Left colon (tissue), 2 donors: ENCODE measurements around the gene TMEM72. TPM values are rescaled to one million over a fixed set of nuclear protein-coding genes. Genes with fewer than 3 reads are reported as not detected.

Experiments used
- ATAC-seq: fragments of 200-7000 bp; cut with Tn5 transposase; one replicate; pipeline ENCODE4 v1.9.1; 2020; ENCODE audit warnings: mild to moderate bottlenecking, moderate library complexity
- DNase-seq, 2 donors: peaks; one replicate each; pipeline ENCODE4 v3.0.0-alpha.2; 2020
- intact Hi-C, 2 donors: fragments of 100-400 bp; cut with DNase I in 1 of 2; cut with micrococcal nuclease in 1 of 2; formaldehyde crosslinking; loops; one replicate each; pipeline versions ENCODE4 v1.11.2 to v1.14.0; 2022; cut with DNase I, micrococcal nuclease
- total RNA-seq, 2 donors: library from RNA; stranded (reverse); fragmentation: NEBNext Ultra II Directional; extraction: Animal tissue kit (Norgen Biotek cat#: 25700); gene quantifications; one replicate each; pipeline ENCODE4 v1.2.1, GENCODE V29; 2021
- donor health status: DM: no; HTN: no; CAD: no.
- donor health status: DM: yes; HTN: yes; CAD: no.

Gene TMEM72
- total RNA-seq, 2 donors from 2014 or later, result 25.0 to 33.1 TPM

DNA sequence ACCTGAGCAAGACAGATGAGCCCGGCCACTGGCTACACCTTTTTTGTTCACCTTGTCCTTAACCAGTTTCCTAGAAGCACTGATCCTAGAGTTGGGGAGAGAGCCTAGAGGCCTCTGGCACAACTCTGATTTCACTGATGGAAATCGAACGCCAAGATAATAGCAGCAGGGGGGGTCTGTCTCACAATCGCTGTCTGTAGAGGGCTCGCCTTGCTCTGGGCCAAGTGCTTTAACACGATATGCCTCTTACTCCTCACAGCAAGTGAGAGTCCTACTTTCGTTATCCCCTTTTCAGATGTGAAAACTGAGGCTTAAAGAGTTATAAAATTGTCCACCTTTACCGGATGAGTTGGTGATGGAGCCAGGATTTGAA is 48.9 kb downstream of the TMEM72 start:
- peak; percentile 1 for ATAC-seq
- DNase-seq, result no peak
- intact Hi-C loops, result no loop called here

DNA sequence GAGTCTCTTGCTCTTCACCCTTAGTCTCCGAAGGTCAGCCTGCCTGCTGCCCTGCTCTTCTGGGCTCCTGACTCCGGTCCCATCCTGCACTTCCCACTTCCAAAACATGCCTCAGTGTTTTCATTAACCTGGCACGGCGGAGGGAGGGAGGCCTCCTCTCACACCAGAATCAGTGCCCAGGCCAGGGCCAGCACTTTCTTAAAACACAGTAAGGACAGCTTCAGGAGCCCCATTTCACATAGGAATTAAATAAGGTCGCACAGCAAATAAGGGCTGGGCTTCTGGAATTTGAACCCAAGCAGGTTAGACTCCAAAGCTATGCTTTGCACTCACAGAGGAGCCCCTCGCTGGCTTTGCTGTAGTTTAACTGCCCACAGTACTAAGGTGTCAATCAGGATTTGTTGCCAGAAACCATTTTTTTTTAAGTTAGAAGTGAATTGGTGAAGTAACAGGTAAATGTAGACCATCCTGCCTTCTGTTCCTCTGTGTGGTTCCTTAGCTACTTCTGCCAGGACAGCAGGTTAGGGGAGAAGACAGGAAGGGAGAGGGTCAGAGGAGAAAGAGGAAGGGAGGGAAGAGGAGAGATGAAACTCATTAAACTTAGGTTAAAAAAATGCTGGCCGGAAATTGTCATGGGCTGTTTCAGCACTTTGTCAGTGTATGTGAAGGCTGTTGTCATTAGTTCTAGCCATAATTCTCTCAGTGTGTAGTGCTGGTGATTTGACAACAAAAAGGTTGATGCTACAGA is 49.5 kb downstream of the TMEM72 start:
- intact Hi-C loops, result no loop called here
- no peak for ATAC-seq
- DNase-seq, result no peak

DNA sequence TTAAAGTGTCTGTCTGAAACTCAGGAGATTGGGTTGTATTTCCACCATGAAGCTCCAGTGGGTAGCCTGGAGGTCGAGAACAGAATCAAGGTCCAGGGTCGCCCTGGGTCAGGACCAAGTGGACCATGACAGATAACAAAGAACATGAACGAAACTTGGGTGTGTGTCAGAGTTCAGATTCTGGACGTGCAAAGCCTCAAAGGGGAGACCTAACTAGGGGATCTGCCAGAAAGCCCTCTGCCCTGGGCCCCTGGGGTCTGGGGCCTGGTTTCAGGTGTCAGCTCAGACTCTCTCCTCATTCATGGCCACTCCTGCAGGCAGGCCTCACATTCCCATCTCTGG is 50.1 kb downstream of the TMEM72 start:
- no peak for DNase-seq
- intact Hi-C loops, result no loop called here

DNA sequence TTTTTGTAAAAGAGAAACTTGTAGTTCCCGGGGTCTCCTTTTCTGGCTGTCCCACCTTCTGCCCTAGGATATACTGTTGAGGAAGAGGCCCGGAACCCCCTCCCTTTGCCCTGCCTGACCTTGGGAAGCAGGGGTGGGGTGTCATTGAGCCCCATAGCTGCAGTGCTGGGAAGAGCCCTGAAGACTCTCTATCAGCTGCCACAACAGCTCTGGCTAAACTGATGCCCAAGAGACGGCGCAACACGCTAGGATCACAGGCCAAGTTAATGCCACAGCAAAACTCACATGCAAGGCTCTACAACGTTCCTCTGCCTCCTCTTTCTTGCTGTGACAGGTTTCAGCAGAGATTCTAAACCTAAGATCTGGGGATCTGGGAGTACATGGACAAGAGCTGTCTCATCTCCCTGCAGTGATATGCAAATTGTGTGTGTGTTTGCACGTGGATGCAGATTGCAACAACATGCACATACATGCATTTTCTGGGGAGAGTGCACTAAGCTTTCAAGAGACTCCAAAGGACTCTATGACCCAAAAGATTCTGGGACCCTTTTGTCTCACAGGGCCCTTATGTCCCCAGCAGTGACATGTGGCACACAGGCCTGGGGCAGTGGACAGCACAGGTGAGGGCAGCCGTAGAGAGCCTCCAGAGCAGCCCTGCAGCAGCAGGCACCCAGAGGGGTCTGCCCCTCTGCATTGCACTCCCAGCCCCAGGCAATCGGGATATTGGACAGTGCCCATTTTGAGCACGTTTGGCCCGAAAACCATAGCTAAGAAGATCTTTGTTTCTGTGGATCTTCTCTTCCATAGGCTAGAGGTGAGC is 51.0 kb downstream of the TMEM72 start:
- intact Hi-C loops, result no loop called here
- no peak for DNase-seq
- no peak for ATAC-seq

More for the DNA sequence above, 50.1 kb downstream of the TMEM72 start:
- no peak for ATAC-seq

DNA sequence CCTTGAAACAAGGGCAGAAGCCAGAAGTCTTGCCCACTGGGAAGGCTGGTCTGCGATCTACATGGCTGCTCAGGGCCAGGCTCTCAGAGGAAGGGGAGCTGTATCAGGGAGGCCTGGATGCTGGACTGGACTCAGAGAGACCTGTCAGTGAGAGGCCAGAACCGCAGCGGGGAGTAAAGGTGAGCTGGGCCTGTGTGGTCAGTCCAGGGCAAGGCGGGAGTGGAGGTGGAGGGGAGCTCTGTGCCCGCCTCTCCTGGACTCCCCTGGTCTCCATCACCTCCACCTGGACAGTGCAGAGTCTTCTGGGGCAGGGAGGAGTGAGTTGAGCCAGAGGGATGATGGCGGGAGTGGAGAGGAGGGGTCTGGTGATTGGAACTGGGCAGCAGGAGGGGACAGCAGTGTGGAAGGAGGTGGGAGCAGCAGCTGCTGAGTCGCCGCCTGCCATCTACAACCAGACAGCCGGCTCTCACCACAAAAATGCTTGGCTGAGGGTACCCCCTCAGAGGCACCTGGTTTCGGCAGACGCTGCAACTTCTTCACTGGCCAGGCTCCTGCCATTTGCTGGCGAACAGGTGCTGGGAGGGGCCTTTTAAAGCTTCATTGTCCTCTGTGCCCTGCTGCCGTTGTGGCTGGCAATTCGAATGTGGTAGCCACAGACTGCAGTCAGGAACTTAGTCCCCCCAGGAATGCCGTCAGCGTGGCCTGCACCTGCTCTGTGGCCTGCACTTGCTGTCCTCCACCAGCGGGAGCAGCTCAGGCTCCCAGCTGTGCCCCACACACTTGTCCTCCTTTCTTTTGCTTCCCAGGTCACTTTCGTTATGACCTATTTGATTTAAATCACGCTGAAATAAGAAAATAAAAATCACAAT is 52.0 kb downstream of the TMEM72 start:
- intact Hi-C loops, result no loop called here
- peak; percentile 16 for ATAC-seq
- DNase-seq, result peak in 1 of 2 donors; percentile 62

DNA sequence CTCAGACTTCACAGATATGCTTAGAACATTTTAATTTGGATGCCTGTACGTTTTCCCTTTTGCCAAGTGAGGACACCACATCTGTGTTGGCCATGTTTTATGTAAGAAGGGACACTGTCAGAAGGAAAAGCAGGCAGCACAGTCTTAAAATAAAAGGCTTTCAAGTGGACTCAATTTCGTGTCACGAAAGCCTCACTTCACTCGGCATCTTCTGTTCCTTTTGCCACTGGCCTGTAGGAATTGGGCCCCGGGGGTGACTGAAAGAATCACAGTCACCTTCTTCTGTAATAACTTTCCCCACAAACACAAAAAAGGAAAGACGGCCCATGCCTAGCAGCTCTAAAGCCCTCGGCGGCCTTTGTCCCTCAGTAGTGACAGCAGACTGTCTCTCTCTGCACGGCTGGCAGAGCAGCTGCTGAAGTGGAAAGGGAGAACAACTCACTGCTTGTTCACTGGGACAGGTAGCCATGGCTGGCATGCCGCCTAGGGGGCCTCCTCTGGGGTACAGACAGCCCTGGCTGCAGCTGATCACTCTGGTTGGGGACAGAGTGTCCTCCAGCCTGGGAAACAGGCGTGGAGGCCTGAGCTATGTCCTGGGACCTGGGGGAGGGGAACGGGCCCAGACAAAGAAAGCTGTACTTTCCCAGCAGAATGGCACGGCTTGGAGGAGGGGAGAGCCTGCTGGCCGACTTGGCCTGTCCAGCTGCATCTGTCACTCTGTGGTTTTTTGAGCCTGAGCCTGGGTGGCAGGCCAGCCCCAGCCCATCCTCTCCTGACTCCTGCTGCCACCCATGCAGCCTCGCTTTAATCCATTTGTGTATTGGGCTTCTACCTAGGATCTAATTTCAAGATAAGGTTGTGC is 52.9 kb downstream of the TMEM72 start:
- DNase-seq (peak; percentile 59 to 65), ATAC-seq (no peak)
- intact Hi-C loops, result no loop called here

DNA sequence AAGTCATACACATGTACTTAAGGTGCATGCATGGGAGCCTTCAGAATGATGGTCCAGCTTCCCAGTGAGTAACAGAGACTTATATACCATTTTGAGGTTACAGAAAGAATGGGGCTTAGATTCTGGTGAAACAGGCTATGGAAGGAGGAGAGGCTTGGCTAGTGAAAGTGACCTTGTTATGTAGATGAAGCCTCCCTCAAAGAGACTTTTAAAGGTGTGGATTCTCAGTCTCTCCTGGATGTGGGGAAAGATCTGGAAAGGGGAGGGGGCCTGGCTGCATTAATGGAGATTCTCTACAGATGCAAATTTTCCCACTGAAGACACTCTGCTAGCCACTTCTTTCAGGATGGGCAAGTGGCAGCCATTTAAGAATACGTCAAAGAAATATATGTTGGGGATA is 54.0 kb downstream of the TMEM72 start:
- intact Hi-C loops, result no loop called here
- ATAC-seq, result no peak
- DNase-seq, result no peak

DNA sequence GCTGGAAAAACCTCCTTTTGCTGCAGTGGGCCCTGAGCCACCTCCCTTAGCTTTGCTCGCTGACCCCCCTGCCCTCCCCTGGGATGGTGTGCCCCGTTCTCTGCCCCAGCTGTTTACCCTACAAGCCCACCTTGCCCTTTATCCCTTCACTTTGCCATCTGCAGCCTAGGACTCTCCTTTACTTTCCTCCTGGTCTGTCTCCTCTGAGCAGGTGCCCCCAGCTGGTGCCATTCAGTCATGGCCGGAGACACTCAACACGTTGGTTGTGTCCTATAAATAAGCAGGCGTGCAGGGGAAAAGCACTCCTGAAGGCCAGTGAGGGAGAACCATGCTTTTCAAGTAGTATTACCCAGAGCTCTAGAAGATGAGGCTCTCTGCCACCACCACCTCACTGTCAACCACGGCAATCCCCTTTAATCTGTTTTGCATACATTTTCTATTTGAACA is 54.5 kb downstream of the TMEM72 start:
- DNase-seq (no peak), ATAC-seq (no peak)
- intact Hi-C loops, result no loop called here

DNA sequence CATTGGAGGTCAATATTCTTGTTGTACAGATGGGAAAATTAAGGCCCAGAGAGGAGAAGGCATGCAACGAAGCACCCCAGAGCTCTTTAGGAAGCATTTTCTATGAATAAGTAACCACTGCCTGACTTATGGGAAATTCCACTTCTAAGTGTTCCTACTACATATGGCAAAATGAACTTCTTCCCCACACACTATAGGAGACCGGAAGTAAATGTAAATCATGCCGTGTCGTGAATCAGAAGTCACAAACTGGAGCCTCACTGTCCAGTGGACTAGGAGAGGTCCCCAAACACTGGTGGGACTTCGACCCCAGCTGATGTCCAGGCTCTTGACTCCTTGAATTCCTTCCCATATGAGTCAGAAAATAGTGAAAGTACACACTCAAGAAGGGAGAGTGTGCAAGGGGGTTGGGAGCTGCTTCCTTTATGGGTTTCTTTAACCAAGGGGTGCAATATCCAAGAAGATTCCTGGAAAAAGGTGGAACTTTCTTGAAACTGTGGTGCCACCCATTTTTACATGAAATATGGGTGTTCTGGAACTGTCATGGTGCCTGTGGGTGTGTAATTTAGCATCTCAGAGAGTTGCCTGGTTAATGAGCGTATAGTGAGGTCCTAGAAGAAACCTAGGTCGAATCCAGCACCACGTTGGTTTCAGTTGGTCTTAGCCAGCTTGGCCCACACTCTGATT is 55.1 kb downstream of the TMEM72 start:
- ATAC-seq (no peak), DNase-seq (no peak)
- intact Hi-C loops, result no loop called here

DNA sequence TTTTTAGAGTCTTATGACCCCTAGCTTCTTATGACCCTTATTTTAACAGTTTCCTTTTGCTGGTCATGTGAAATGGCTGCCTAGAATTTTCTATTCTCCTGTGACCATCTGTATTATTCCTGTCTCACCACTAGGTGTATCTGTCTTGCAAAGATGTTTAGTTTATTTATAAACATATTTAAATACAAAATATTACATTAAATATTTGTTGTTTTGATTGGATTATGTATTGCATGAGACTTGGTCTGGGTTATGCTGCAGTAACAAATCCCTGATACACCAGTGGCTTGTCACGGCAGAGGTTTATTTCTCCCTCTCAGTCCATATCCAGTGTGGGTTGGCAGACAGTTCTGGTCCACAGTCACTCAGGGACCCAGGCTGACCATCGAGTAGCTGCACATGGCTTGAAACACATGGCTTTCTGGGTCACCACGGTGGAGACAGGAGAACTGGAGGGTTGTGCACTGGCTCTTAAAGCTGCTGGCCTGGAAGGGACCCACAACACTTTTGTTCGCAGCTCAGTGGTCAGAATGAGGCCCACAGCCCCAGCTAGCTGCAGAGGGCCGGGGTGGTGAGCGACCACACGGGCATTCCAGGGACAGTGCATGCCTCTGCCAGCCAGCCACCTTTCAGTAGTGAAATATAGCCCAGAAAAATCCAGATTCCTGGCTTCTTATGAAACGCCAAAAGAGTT is 55.8 kb downstream of the TMEM72 start:
- DNase-seq (no peak), ATAC-seq (no peak)
- intact Hi-C loops, result no loop called here

DNA sequence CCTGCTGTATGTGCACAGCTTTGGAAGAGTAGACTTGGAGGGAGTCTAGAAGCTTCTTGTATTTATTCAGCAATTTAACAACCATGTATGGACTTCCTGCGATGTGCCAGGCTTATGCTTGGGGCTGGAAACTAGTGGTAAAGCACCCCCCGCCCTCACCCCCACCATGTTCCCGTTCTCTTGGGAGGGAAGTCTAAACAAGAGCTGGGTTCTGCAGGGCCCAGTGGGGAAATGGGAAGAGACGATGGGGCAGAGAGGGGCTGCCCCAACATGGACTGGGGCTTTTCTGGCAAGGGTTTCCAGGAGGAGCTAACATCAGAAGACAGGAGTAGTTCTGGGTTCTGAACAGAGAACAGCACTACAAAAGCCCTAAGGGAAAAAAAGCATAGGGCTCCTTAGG is 56.5 kb downstream of the TMEM72 start:
- peak in 1 of 2 donors; percentile 47 for DNase-seq
- intact Hi-C loops, result no loop called here
- no peak for ATAC-seq

DNA sequence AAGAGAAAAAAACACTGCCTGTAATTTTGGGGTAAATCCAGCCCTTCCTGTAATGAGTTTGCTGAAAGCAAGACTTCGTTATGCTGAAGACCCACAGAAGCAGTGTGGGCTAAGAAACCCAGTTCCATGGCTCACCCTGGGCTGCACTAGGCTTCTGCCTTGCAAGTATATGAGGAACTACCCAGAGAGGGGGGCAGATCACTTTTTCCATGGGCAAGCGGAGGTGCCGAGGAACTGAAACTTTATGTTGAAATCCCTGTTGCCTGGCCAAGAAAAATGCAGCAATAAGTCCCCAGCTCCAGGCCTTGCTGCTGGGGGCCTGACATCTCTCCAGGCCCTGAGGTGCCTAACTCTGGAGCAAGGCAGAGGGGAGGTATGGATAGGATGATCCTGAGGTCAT is 57.0 kb downstream of the TMEM72 start:
- DNase-seq, result no peak
- intact Hi-C loops, result no loop called here
- ATAC-seq, result no peak

DNA sequence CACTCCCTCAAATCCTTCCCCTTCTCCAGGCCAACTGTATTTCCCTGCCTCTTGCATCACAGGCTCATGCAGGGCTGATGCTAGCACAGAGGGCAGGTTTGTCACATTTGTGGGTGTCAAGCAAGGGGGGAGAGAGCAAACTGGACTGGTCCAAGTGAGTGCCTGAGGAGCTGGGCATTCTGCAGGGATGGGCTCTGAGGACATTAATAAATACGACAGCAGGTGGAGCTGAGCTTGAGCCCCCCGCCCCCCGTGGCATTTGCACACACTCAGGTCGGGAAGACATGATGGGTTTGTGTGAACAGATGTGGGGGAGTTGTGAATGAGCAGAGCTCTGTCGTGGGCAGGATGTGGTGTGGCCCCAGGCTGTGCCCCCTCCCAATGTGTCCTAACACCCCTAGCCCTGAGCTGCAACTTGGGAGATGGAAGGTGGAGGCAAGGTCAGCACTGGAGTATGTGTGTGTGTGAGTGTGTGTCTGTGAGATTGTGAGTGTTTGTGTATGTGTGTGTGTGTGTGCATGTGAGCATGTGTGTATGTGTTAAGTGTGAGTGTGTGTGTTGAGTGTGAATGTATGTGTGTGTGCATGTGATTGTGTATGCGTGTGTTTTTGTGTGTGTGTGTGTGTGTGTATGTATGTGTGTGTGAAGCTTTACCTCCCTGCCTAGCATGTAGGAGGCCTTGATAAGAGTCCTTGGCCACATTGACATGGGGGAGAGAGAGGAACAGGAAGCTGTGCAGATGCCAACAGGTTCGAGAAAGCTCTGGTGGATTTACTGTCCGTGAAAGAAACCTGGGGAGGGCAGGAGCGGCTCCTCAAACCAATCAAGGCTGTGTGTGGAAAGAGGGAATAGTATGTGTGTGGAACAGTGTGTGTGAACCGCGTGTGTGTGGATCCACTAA is 57.6 kb downstream of the TMEM72 start:
- DNase-seq (no peak), ATAC-seq (no peak)
- intact Hi-C loops, result no loop called here

DNA sequence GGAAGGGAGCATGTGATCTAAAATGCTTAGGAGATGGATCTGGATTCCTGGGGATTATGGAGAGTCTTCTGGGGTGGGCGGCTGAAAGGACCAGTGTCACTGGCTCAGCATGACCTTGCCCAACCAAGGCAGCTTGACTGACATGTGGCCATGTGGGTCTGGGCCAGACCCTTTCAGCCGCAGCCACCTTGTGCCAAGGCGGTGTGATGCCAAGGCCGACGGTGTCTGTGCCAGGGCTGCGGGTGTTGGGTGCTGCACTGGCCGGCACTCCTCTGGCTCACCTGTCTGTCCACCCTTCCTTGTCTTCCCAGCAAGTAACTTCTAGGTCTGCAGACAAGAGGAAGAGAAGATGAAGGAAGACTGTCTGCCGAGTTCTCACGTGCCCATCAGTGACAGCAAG is 58.7 kb downstream of the TMEM72 start:
- DNase-seq, result no peak
- intact Hi-C loops, result no loop called here
- ATAC-seq, result no peak

DNA sequence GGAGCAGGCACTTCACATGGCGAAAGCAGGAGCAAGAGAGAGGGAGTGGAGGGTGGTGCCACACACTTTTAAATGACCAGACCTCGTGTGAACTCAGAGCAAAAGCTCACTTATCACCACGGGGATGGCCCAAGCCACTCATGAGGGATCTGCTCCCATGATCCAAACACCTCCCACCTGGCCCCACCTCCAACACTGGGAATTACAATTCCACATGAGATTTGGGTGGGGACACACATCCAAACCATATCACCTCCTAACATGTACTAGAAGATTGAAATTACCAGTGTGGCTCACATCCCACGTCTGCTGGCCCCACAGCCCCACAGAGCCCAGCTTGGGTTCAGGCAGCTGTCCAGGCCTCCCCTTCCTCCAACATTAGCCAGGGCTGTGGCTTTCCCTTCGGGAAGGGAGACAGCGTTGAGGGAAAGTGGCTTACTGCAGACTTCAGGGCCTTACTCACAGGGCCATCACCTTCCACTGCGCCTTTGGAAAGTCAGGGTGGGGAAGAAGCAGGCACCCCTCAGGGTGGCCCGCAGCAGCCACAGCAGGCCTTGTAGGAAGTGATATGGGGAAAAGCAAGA is 59.8 kb downstream of the TMEM72 start:
- no peak for ATAC-seq
- intact Hi-C loops, result no loop called here
- peak in 1 of 2 donors; percentile 14 for DNase-seq

DNA sequence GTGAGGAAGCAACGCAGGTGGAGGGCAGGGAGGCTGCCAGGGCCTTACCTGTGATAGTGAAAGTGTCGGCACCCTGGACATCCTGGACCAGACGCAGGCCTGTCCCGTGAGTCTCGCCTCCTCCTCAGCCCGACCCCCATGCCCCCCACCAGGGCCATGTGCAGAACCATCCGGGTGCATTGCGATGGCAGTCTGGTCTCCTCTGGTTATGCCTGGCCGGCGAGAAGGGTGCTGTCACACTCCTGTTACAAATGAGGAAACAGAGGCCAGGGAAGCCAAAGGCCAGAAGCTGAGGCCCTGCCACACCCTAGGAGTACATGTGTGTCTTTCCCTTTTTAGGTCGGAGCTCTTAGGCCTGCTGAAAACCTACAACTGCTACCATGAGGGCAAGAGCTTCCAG is 60.3 kb downstream of the TMEM72 start:
- DNase-seq (peak in 1 of 2 donors; percentile 24), ATAC-seq (no peak)
- intact Hi-C loops, result no loop called here
